Measurements from ENCODE around the gene POU2F2.
"Not testable (repeated sequence)": the region's sequence is repeated elsewhere in the genome, so short reads cannot be mapped to it uniquely, and the experiment has no call there.

The POU2F2 gene

DNA sequence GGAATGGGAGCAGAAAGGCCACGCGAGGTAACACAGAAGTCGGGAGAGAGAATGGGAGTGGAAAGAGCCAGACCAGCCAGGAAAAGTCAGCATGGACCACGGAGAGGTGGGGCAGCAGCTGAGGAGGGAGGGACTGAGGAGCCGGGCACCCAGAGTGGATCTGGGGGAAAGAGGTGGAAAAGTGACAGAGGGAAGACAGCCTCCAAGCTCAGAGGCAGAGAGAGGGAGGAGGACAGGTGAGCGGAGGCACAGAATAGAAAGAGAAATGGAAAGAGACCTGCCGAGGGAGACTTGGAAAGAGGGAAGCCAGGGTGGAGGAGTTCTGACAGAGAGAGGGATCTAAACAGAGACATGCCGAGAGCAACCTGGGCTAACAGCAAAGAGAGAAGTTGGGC is 63.9 kb downstream of the POU2F2 start:
- intact Hi-C loops (cut with DNase I), result no loop called here
- peak in 1 of 10 donors; percentile 44 for DNase-seq

DNA sequence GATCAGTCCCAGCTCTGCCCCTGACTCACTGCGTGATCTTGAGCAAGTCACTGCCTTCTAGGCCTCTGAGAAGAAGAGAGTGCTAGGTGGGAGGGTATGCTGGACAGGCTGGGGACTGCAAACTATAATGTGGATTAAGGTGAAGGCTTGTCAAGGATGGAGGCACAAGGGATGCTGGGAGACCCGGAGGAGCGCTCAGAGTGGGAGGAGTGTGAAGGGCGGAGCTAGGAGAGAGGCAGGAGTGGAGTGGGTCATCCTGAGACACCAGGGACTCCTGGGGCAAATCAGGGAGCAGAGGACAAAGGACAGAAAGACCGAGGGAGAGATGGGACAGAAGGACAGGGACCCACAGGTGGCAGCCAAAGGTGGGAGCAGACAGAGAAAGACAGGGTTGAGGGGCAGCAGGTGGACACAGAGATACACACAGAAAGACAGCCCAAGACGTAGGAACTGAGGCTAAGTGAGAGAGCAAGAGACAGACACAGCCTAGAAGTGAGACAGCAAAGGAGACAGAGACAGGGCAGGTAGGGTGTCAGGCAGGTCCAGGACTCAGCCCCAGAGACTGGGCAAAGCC is 64.8 kb downstream of the POU2F2 start:
- peak in 3 of 10 donors; percentile 21 to 87 (median 24) for DNase-seq
- intact Hi-C loops (cut with DNase I), result no loop called here

DNA sequence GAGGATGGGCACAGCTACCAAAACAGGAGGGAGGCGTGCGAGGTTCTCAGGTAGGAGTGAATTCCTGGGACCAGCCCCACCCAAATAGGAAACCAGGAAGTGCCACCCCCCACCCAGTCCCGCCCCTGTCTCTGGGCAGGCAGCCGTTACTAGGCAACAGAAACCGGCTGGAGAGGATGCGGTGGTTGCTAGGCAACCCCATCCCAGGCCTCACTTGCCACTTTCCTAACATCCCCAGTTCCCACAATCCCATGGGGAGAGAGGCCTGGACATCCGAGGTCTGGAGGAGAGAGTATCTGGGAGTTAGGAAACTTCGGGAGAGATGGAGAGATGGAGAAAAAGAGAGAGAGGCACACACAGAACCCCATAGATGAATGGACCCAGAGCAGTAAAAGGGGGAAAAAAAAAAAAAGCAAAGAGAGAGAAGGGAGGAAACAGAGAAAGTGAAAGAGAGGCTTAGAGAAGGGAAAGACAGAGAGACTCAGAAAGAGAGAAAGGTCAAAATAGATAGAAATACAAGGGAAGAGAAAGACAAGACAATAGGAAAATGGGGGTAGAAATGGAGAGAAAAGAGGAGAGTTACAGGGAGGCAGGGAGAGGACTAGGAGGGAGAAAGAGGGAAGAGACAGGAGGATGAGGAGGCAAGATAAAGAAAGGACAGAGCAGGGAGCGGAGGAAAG is 66.0 kb downstream of the POU2F2 start:
- DNase-seq, result peak in 8 of 10 donors; percentile 53 to 95 (median 77)
- intact Hi-C loops (cut with DNase I), result no loop called here

DNA sequence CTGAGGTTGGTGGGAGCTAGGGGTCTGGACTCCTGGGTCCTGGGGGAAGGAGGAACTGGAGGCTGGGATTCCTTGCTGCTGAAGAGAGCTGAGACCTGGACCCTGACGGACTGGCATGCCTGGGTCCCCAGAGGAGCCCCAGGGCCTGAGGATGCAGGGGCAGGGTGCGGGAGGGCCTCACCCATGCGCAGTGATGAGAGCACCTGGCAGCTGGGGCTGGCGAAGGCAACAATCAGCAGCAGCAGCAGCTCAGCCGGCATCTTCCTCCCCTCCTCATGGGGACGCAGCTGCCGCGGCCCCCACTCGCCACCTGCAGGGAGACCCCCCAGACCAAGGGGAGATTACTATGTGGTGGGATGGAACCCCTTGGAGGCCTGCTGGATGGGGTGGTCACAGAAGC is 66.7 kb downstream of the POU2F2 start:
- intact Hi-C loops (cut with DNase I), result no loop called here
- peak in 1 of 10 donors; percentile 67 for DNase-seq

DNA sequence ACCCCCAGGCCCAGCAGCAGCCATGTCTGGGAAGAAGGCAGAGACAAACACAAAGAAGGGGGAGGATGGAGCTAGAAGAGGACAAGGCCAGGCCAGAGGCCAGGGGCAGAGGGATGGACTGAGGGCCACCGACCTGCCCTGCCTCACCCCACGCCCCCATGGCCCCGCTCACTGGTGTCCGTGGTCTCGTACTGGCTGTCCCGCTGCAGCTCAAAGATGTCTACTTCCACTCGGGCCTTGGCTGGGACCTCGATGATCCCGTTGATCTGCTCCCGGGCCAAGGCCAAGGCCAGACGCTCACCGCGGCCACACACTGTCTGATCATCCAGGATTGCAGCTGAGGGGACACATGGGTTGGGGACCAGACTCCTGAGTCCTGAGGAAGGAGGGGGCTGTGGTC is 67.2 kb downstream of the POU2F2 start:
- peak in 2 of 10 donors; percentile 75 to 80 for DNase-seq
- intact Hi-C loops (cut with DNase I), result no loop called here

DNA sequence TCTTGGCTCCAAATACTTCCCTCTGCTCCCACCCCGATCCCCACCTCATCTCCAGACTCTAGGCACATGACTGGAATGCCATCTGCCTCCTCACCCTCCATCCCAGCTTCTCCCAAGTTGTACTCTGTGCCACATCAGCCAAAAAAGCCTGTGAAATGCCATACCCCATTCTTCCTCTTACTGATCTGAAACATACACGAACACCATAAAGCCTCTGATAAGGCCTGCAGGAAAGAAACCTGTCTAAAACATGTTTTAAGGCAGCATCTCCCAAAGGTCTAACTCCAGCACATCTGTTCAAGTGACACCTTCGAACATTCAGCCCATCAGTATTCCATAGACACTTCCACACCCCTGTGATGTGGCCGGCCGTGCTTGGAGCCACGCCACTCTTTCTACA is 67.8 kb downstream of the POU2F2 start:
- no peak for DNase-seq

DNA sequence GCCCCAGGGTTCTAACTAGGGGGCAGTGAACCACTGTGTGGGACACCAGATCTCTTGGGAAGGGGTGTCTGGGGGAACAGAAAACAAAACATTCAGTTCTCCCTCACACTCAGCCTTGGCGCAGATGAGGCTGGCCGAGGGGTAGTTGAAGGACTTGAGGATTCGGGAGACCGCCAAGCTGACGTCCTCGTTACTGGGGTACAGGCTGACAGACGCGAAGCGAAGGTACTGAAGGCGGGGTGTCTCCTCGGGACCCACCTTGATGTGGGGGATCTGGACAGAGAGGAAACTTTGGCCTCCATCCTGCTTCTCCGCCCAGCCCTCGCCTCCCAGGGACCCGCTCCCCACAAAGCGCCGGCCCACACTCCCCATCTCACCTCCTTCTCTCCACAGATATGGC is 69.9 kb downstream of the POU2F2 start:
- intact Hi-C loops (cut with DNase I), result no loop called here
- DNase-seq, result peak in 1 of 10 donors; percentile 72

More for the DNA sequence above, 67.8 kb downstream of the POU2F2 start:
- intact Hi-C loops (cut with DNase I), result no loop called here

DNA sequence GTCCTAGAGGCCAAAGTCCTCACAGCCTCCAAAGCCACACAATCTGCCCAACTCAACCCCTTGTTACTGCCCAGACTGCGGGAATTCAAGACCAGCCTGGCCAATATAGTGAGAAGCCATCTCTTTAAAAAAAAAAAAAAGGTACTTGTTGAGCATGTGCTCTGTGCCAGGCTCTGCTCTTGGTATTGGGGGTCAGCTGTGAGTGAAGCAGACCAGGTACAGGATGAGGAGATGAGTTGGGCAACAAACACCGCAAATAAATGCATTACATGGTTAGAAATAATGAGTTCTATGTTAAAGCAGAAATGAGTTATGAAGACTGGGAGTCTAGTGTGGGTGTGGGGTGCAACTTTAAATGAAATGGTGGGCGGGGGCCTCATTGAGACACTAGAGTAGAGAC is 72.1 kb downstream of the POU2F2 start:
- DNase-seq, result peak in 1 of 10 donors; percentile 25

DNA sequence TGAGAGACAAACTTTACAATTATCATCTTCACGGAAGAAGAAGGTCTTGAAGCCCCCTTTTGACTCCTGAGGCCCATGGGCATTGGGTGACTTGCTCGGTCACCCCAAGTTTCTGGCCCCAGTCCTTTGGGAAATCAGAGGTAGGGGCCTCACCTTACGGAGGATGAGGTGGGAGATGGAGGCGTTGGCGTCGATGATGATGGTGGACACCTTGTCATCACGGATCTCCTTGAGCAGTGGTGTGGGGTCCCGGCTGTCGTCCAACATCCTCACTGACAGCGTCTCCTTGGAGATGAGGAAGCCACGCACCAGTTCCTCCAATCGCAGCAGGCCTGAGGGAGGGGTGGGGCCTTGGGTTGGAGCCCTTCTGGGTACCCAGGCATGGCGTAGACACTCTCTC is 73.0 kb downstream of the POU2F2 start:
- DNase-seq, result peak in 2 of 10 donors; percentile 43 to 63
- intact Hi-C loops (cut with DNase I), result no loop called here

More for the DNA sequence above, 72.1 kb downstream of the POU2F2 start:
- intact Hi-C loops (cut with DNase I), result no loop called here

DNA sequence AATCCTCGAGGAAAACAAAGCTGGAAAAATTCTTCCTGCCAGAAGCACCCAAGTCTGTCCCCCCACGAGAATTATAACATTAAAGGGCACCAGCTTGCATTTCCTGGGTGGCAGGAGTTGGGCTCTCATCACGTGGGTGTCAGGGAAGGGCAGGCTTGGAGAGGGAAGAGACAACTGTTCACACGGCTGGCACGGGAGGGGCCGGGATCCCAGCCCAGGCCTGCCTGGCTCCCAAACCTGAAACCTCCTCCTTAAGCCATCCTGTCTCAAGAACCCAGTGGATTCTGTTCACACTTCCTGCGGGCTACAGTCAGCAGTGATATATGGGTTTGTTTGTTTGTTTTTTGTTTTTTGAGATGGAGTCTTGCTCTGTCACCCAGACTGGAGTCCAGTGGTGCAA is 74.4 kb downstream of the POU2F2 start:
- intact Hi-C loops (cut with DNase I), result no loop called here
- peak in 1 of 10 donors; percentile 82 for DNase-seq

DNA sequence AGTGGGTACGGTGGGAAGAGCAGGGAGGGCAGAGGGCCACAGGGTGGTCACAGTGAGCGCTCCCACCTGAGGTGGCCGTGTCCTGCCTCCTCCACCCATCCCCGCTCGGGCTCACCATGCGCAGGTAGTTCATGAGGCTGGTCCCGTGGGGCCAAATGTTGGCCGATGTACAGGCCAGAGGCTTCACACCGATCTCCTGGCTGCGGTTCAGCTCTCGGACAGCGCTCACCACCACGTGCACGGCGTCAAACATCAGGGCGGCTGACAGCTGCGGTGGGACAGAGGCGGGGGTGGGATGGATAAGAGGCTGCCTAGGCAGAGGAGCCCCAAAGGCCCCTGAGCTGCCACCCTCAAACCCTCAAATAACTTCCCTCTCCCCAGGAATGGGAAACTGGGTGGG is 78.0 kb downstream of the POU2F2 start:
- intact Hi-C loops (cut with DNase I), result no loop called here
- DNase-seq, result peak in 1 of 10 donors; percentile 64

DNA sequence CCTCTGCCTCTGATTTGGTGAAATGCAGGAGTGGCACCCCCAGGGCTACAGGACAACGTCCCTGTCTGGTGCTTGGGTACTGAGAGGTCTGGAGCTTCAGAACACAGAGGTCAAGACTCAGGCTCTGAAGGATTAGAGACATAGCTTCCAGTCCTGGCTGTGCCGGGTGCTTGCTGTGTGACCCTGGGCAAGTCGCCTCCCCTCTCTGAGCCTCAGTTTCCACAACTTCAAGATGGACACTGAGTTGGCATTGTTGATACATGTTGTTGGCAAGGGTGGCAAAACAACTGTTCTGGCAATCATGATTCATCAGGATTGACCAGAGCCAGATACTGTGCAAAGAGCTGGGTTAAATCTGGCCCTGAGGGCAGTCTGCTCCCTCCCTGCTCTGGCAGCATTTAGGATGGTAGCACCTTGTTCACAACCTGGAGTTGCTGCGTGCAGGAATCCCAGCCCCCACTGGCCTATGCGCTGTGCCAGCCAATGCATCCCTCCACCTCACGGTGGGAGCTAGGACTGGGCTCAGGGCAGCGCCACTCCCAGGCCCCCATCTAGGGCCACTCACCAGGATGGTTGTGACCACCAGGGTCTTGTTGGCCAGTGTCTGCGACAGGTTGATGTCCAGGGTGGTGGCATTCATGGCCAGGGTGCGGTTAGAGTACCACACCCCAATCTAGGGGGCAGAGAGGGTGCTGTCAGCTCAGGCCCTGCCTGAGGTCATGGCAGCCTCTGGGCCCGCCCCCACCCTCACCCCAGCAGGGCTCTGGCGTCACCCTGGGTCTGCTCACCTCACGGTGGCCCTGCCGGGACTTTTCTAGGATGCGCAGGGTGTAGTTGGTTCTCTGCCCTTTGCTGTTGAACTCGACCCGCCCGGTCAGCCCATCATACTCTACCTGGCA is 79.0 kb downstream of the POU2F2 start:
- intact Hi-C loops (cut with DNase I), result no loop called here
- peak in 1 of 10 donors; percentile 46 for DNase-seq

DNA sequence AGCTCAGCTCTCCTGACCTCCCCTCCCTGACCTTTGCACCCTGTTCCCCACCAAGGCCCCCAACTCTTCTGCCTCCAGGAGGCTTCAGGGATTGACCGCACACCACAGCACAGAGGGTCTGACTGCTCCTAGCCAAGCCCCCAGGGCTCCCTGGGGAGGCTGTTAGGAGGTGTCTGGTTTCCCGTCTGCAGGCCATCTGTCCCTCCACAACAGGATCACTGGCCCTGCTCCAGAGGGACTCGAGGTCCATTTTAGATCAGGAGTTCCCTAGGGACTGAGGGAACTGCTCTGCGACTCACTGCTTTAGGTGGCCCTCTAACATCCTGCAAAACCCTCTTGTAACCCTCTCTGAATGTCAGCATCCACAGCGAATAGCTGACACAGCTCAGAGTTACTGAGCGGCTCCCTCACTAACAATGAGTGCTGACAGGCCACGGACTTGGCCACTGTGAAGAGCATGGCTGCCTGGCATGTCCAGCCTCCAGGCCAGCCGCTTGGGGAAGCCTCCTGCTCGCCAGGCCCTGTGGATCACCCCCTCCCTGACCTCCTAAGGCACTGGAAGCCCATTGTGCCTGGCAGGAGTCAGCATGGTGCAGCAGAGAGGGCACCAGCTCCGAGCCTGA is 79.9 kb downstream of the POU2F2 start:
- DNase-seq, result peak in 2 of 10 donors; percentile 67 to 75
- intact Hi-C loops (cut with DNase I), result no loop called here

DNA sequence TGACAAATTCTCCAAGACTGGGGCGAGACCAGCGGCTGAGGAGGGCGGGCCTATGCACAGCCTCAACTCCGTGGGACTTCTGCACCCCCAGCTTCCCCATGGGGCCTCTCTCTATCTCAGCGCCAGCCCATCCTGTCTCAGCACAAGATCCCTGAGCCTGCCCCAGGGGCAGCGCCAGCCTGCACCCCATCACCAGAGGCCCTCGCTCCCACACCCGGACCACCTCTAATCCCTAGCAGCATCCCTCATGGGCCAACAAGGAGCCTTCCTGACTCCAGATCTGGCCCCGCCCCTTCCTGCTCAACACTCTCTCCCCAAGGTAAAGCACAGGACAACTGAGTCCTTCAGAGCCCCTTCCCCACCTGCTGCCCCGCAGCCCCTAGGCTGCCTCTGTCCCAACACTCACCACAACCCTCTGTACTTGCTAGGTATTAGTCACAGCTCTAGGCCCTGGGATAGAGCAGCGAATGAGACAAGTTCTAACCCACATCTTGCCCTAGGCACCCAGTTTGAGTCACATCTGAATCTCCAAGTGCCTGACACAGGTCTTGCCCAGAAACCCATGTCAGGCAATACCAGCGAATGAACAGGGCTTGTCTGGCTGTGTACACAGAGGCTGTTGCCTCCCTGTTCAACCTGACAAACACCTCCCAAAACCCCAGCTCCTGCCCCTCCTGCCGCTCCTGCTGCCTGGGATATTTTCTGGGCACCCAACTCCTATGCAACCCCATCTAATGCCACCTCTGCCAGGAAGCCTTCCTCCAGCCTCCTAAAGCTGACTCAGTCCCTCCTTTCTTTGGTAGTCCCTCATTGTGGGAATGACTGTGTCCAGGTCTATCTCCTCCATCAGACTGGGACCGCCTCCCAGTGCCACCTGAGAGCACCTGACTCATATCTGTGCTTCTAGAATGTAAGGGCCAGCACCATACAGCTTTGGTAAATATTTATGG is 80.8 kb downstream of the POU2F2 start:
- DNase-seq, result peak in 2 of 10 donors; percentile 19 to 61

DNA sequence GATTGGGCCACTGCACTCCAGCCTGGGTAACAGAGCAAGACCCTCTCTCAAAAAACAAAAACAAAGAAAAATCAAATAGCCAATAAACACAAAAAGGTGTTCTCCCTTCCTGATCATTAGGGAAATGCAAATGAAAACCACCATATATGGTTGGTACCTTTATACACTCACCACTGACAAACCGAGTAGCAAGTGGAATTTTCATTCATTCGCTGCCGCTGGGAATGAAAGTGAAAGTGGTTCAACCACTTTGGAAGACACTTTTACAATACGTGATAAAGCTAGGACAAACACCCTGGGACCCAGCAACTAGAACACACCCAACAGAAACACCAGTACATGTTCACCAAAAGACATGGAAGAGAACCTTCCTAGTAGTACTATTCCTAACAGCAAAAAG is 83.3 kb downstream of the POU2F2 start:
- intact Hi-C loops (cut with DNase I), result no loop called here
- DNase-seq, result peak in 1 of 10 donors; percentile 3

More for the DNA sequence above, 80.8 kb downstream of the POU2F2 start:
- intact Hi-C loops (cut with DNase I), result no loop called here

DNA sequence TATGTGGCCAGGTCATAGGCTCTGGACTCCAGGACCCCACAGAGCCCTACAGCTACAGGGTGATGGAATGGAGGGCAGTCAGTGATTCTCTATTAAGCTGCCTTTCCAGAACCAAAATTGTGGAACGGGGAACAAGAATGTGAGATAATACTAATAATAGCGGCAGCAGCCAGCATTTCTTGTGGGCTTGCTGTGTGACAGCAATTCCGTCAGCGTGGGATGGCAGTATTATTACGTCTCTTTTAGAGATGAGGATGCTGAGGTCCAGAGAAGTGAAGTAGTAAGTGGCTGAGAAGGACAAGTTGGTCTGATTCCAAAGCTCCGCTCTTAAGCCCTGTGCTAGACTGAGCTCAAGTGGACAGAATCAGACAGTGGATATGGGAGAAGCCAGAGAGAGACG is 86.7 kb downstream of the POU2F2 start:
- no peak for DNase-seq
- intact Hi-C loops (cut with DNase I), result no loop called here

DNA sequence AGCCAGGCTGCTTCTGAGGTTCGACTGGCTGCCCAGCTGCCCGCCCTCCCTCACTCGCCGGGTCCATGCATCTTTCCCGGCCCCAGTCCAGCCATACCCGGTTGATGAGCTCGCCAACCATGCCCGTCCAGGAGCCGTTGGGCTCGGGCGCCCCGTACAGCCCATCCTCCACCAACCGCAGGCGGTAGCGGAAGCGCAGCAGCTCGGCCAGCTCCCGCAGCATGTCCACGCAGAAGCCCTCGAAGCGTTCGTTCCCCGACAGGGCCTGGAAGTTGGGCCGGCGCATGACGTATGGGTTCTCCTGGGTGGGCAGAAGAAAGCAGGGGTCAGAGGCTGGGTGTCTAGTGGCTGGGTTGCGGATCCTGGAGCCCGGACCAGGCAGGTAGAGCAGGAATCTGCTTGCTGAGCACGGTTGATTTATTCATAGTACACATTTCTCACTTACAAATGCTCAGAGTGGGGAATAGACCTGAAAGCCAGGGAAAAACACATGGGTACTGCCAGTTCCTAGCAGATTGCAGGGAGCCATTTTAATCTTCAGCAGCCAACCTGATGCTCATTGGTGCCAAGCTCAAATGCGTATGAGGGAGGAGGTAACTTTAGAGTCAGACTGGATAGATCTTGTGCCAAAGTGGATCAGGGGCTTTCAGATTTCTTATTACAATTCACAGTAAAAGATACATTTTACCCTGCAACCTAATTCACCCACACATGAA is 89.6 kb downstream of the POU2F2 start:
- DNase-seq, result peak in 6 of 10 donors; percentile 26 to 89 (median 60)
- intact Hi-C loops (cut with DNase I), result no loop called here

DNA sequence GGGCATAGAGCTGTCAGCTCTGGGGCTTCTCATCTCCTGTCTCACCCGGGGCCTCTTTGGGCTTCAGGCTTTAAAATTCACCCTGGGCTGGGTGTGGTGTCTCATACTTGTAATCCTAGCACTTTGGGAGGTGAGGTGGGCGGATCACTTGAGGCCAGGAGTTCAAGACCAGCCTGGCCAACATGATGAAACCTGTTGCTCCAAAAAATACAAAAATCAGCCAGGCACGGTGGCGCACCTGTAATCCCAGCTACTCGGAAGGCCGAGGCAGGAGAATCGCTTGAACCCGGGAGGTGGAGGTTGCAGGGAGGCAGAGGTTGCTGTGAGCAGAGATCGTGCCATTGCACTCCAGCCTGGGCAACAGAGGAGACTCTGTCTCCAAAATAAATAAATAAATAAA is 91.8 kb downstream of the POU2F2 start:
- intact Hi-C loops (cut with DNase I), result not testable (repeated sequence)

DNA sequence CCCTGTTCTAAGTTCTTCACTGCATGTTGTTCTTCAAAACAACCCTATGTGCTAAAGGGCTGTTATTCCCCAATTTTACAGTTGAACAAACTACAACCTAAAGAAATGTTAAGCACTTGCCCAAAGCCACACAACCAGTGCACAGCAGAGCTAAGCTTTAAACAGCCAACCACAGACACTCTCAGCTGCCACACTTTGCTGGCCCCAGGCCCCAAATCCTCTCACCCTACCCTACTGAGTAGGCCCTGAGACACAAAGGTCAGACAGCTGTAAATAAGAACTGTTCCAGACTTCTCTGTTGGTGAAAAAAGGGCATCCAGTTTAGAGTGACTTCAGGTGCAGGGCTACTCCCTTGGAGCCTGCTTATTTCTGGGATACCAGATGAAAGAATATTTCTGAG is 92.2 kb downstream of the POU2F2 start:
- DNase-seq, result no peak
- intact Hi-C loops (cut with DNase I), result no loop called here

More for the DNA sequence above, 91.8 kb downstream of the POU2F2 start:
- DNase-seq, result peak in 1 of 10 donors; percentile 34

Measured in posterior cingulate gyrus (tissue), 11 donors.